Measurements from ENCODE around the gene ADAM23. TPM values are rescaled to one million over a fixed set of nuclear protein-coding genes. Genes with fewer than 3 reads are reported as not detected.

The ADAM23 gene
- total RNA-seq, 1 donor = under 0.01 TPM

DNA sequence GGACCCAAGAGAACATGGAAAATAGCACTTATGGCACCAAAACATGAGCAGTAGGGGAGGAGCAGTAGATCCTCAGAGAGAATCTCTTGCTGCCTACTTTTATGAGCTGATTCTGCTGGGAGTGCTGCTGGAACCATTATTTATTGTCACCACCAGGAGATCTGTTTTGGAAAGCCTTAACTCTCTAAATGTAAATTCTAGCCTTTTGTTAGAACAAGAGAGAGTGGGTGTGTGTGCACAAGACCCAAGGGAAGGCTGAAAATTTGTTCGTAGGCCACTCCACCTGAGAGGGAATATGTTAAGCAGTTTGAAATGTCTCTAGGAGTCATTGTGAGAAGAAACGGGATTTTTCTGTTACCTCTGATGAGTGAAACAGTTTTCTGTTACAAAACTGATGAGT, 182.8 kb downstream of the ADAM23 start:
- Histone ChIP-seq H3K27ac (ENCODE audit: low read depth, low read length) (no peak overlapping the region), H4K20me1 (ENCODE audit: insufficient read depth, low read length) (no peaks in the 10 kb centered on the region), H3K4me2 (ENCODE audit: insufficient read depth, low read length) (no peak overlapping the region), H3K4me1 (ENCODE audit: insufficient read depth, low read length) (no peaks in the 10 kb centered on the region), H2AFZ (ENCODE audit: low read length) (no peak overlapping the region), H3K27me3 (ENCODE audit: insufficient read depth, low read length) (no peaks in the 10 kb centered on the region), H3K79me2 (ENCODE audit: insufficient read depth, low read length) (no peaks in the 10 kb centered on the region), H3K9me3 (ENCODE audit: low read depth, low read length) (no peaks in the 10 kb centered on the region), H3K36me3 (ENCODE audit: insufficient read depth, low read length) (no peaks in the 10 kb centered on the region), H3K4me3 (ENCODE audit: insufficient read depth, low read length) (no peak overlapping the region)
- DNase-seq (ENCODE audit: insufficient read length, low spot score, missing footprints) = no peak
- TF ChIP-seq, protein P1, sequence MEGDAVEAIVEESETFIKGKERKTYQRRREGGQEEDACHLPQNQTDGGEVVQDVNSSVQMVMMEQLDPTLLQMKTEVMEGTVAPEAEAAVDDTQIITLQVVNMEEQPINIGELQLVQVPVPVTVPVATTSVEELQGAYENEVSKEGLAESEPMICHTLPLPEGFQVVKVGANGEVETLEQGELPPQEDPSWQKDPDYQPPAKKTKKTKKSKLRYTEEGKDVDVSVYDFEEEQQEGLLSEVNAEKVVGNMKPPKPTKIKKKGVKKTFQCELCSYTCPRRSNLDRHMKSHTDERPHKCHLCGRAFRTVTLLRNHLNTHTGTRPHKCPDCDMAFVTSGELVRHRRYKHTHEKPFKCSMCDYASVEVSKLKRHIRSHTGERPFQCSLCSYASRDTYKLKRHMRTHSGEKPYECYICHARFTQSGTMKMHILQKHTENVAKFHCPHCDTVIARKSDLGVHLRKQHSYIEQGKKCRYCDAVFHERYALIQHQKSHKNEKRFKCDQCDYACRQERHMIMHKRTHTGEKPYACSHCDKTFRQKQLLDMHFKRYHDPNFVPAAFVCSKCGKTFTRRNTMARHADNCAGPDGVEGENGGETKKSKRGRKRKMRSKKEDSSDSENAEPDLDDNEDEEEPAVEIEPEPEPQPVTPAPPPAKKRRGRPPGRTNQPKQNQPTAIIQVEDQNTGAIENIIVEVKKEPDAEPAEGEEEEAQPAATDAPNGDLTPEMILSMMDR (IDR thresholded peaks at IDR 0.05; ENCODE audit: extremely low read depth, low read depth, low read length) = no peak

DNA sequence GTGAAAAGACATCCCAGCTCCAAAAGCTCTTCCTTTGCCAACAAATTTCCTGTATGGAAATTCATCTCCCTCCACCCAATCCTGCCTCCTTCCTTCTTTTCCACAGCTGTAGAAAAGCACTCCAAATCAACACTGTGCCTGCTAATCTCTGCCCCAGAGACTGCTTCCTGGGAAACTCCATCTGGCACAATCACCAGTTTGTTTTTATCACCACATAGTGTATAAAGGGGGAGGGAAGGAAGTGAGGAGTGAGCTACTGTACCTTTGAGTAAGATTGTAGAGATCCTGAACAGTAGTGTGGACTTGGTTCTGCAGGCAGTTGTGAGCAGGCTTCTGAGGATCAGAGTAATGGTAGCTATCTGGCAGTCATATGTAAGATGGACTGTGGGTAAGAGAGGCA, 184.3 kb downstream of the ADAM23 start:
- H3K4me2 ChIP-seq (ENCODE audit: insufficient read depth, low read length) = no peak overlapping the region
- no peaks in the 10 kb centered on the region for H3K27me3 ChIP-seq (ENCODE audit: insufficient read depth, low read length)
- H3K4me1 ChIP-seq (ENCODE audit: insufficient read depth, low read length) = no peaks in the 10 kb centered on the region
- H4K20me1 ChIP-seq (ENCODE audit: insufficient read depth, low read length) = no peaks in the 10 kb centered on the region
- H3K36me3 ChIP-seq (ENCODE audit: insufficient read depth, low read length) = no peaks in the 10 kb centered on the region
- no peak overlapping the region for H3K27ac ChIP-seq (ENCODE audit: low read depth, low read length)
- no peaks in the 10 kb centered on the region for H3K9me3 ChIP-seq (ENCODE audit: low read depth, low read length)
- H3K79me2 ChIP-seq (ENCODE audit: insufficient read depth, low read length) = no peaks in the 10 kb centered on the region
- TF ChIP-seq, protein P1 (IDR thresholded peaks at IDR 0.05; ENCODE audit: extremely low read depth, low read depth, low read length) = no peak
- H2AFZ ChIP-seq (ENCODE audit: low read length) = no peak overlapping the region
- no peak overlapping the region for H3K4me3 ChIP-seq (ENCODE audit: insufficient read depth, low read length)
- no peak for DNase-seq (ENCODE audit: insufficient read length, low spot score, missing footprints)

DNA sequence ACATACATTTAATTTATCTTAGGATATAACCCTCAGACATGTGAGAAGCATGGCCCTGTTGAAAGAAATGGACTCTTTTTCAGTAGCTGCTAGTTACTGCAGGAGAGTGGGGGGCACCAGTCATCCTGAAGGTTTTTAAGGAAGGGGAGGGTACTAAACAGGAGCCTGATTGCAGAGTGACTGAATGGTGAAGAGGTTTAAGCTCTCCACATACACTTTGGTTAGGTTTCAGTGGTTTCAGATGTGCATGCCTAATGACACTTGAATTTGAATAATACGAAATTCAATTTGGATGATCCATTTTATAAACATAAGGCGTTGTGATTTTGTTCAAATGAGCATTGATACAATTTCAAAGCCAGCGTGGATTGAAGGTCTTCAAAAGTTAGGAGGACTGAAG, 188.0 kb downstream of the ADAM23 start:
- H3K4me1 ChIP-seq (ENCODE audit: insufficient read depth, low read length) = no peaks in the 10 kb centered on the region
- no peaks in the 10 kb centered on the region for H4K20me1 ChIP-seq (ENCODE audit: insufficient read depth, low read length)
- no peaks in the 10 kb centered on the region for H3K27me3 ChIP-seq (ENCODE audit: insufficient read depth, low read length)
- H3K79me2 ChIP-seq (ENCODE audit: insufficient read depth, low read length) = no peaks in the 10 kb centered on the region
- no peaks in the 10 kb centered on the region for H3K36me3 ChIP-seq (ENCODE audit: insufficient read depth, low read length)
- H3K4me3 ChIP-seq (ENCODE audit: insufficient read depth, low read length) = no peak overlapping the region
- no peak overlapping the region for H3K27ac ChIP-seq (ENCODE audit: low read depth, low read length)
- TF ChIP-seq, protein P1 (IDR thresholded peaks at IDR 0.05; ENCODE audit: extremely low read depth, low read depth, low read length) = no peak
- no peak overlapping the region for H3K4me2 ChIP-seq (ENCODE audit: insufficient read depth, low read length)
- H3K9me3 ChIP-seq (ENCODE audit: low read depth, low read length) = no peaks in the 10 kb centered on the region
- no peak for DNase-seq (ENCODE audit: insufficient read length, low spot score, missing footprints)
- H2AFZ ChIP-seq (ENCODE audit: low read length) = no peak overlapping the region

DNA sequence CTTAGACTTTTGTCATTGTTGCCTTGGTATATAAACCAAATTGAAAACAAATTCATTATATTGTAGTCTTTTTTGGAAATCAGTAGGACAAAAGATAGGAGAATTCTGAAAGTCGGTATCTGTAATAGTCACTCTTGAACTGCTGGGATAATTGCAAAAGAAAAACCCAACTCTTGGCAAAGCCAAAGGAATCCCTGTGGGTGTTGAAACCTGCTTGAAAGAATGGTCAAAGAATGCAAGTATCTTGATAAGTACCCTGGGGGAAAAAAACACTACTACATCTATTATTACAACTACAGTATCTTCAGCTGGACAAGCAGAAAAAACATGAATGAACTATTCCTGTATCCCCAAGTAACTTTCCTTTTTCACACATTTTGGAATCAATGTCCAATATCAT, 191.7 kb downstream of the ADAM23 start:
- Histone ChIP-seq H3K9me3 (ENCODE audit: low read depth, low read length) (no peaks in the 10 kb centered on the region), H3K27me3 (ENCODE audit: insufficient read depth, low read length) (no peaks in the 10 kb centered on the region), H3K27ac (ENCODE audit: low read depth, low read length) (no peak overlapping the region), H2AFZ (ENCODE audit: low read length) (no peak overlapping the region), H3K4me3 (ENCODE audit: insufficient read depth, low read length) (no peak overlapping the region), H4K20me1 (ENCODE audit: insufficient read depth, low read length) (no peaks in the 10 kb centered on the region), H3K36me3 (ENCODE audit: insufficient read depth, low read length) (no peaks in the 10 kb centered on the region), H3K4me1 (ENCODE audit: insufficient read depth, low read length) (no peaks in the 10 kb centered on the region), H3K4me2 (ENCODE audit: insufficient read depth, low read length) (no peak overlapping the region), H3K79me2 (ENCODE audit: insufficient read depth, low read length) (no peaks in the 10 kb centered on the region)
- TF ChIP-seq, protein P1 (IDR thresholded peaks at IDR 0.05; ENCODE audit: extremely low read depth, low read depth, low read length) = no peak
- DNase-seq (ENCODE audit: insufficient read length, low spot score, missing footprints) = no peak
